Astrocyte (in vitro differentiated cells and primary cell): ENCODE data around the gene ZBTB38.

Experiments used
- CTCF ChIP-seq: IDR thresholded peaks from 2 replicates; pipeline ENCODE4 v1.5.1; 2011; ENCODE audit warnings: low read depth, mild to moderate bottlenecking, inconsistent platforms, low read length, moderate library complexity; ENCODE audit not compliant: insufficient read depth
- EZH2 ChIP-seq: IDR thresholded peaks from 2 replicates; pipeline ENCODE4 v1.6.1; 2012; ENCODE audit warnings: mild to moderate bottlenecking, low read length, inconsistent platforms; ENCODE audit not compliant: insufficient read depth

DNA sequence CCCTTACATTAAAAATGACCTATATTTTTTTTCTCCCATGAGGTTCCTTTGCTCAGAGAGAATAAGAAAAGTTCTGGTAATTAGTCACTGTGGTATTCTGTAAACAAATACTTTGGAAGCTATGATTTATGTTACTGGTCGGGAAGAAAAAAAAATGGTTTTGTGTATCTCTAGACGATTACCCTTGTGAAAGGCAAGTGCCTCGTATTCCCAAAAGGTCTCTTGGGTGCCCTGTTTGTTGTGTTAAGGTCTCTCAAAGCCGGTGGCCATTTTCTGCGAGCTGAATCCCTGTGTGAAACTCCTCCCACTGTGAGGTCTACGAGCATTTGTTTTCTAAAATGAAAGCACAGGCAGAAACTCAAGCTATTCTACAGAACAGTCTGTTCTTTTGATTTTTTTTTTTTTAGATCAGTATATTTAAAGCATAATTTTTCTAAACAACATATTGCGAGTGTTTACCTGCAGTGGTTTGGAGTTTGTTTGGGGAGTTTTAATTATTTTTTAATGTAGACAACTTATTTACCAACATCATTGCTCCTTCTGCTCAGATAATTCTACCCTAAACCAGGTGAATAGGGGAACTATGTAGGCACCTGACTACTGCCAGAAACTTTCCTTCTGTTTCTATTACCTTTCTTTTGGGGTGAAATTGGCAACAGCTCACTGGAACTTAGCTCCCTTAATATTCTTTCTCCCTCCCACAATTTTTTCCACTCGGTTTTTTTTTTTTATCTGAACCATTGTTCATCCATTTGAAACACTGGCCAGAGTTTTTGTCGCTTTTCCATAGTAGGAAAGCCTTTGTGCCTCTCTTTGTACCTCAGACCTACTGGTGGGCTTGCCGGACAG, 44.0 kb downstream of the ZBTB38 start:
- no peak for TF ChIP-seq CTCF
- TF ChIP-seq EZH2 = no peak
